GM21381 (cell line): ENCODE measurements around the gene ST6GAL1.

Experiments used
- ATAC-seq: cut with Tn5 transposase; IDR thresholded peaks from one replicate; pipeline ENCODE4 v1.9.1; 2021; ENCODE audit warnings: mild to moderate bottlenecking, moderate library complexity; ENCODE audit not compliant: unreplicated experiment

The ST6GAL1 gene

DNA sequence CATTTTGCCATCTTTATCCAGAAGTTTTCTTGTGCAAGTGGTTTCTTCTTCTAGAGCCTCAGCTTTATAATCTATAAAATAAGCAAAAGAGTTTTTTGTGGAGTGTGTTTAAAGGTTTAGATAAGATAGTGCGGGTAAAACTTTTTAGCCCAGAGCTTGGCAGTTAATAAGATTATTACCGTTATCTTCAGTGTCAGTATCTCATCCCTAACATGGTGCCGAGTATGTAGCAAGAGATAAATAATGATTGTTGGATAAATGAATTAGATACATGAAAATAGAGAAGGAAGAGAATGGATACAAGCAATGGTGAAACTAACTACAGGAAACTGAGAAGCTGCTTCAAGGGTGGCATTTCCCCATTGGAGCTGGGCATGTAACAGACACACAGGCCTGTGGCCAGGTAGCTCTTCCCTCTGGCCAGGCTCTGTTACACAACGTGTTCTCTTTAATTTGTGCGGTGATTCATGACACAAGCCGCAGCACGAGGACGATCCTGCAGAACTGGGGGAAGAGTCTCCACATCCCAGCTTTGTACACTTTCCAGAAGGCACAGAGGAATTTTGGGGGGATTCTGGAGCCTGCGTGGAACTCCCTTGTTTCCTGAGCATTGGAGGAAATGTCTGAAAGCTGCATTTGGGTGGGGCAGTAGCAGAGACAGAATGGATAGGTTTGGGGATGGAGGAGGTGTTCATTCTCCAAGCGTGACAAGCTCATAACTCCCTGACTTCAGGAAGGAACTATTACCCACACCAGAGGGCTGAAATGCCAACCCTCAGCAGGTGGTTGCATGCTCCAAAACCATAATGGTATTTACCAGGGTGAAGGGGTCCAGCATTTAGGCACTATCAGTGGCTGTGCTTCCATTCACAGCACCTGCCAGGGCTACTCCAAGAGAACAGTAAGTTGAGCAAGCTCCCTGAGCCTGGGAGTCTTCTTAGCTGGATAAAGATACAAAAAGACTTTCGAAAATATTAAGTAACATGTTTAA is 14.2 kb upstream of the ST6GAL1 start:
- no peak for ATAC-seq

DNA sequence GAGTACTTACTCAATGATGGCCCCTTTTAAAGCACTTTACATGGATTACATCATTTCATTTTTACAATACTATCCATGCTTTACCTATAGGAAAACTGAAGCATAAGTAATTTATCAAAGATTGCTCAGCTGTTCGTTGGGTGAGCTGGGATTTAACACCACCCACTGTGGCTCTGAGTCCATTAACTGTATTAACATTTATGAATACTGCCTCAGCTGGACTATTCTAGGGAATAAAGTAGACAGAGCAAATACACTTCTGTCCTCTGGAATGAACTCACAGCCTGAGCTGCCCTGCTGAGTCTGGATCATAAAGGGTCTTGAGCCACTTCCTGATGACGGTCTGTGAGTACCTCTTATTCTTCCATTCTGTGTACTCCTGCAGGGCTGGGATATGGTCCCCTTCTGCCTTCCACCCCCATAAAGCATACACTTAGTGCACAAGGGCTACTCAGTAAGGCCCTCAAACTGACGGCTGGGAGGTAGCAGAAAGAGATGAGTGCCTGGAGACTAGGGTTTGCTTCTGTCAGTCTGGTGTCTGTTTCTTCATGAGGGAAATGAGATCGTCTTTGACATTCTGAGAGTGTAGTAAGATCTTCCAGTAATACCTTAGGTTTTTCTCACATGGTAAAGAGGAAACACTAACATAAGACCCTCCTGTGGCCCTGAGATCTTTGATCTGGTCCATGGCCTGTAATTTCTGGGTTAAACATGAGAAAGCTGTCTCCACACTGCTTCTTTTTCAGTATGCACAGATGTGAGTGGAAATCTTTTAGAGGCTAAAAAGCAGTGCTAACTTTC is 12.6 kb upstream of the ST6GAL1 start:
- ATAC-seq, result no peak

DNA sequence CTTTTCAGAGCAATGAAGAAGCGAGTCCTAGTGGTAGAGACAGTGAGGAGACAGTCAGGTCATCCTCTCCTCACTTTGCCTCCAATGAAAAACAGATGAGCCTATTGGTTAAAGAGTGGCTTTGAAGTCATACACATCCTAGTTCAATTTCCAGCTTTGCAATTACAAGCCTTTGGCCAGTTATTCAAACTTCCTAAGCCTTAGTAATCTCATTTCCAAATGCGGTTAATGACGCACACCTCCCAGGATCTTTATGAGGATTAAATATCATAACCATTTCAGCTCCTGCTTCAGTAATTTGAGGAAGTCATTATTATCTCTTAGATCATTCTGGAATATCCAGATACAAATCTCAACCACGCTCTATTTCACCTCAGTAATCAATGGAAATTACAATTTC is 10.0 kb upstream of the ST6GAL1 start:
- no peak for ATAC-seq

DNA sequence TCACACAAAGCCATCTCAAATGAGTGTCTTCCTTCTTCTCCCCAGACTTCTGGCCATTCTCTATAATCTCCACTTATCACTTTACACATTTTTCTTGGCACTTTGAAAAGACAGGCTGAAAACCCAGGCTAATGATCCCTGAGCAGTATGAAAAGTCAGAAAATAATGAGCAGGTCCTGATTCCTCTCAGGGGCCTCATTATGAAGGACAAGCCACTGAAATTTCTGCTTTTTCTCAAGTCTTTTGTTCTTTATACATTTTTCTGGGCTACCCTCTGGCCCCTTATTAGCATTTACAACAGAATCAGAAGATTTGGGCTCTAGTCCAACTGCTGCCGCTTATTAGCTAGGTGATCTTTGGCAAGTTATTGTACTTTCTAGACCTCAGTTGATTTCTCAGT is 9.5 kb upstream of the ST6GAL1 start:
- ATAC-seq, result no peak

DNA sequence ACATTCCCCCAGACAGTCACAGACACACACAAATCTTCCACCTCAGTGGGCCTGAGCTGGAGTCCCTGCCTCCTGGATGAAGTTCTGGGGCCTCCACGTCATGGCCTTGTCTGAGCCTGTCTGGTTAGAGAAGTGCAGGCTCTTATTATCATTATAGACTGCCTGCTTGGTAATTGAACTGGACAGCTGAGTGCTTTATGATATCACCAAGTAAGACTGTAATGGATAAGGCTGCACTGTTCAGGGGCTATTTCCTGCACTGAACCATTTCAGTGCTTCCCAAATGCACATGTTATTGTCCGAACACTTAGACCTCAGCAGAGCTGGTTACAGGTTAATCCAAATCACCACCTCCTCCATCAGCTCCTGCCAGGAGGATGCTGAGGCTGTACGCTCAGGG is 8.7 kb upstream of the ST6GAL1 start:
- ATAC-seq, result no peak

DNA sequence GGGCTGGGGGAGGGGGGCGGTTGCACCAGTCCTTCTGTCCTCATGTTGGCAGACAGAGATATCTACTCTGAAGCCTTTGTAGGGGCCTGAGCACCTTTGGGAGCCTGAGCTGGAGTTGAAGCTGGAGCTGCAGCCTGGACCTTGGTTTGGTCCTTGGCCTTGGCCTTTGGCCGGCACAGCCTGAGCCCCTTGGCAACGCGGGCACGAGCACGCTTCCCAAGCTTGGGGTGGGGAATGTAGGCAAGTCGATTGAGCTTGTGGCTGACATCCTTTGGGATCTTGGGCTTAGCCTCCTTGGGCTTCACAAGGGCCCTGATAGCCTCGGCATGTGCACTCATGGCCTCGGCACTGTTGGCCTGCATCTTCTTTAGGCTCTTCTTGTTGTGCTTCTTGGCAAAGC is 8.1 kb upstream of the ST6GAL1 start:
- no peak for ATAC-seq

DNA sequence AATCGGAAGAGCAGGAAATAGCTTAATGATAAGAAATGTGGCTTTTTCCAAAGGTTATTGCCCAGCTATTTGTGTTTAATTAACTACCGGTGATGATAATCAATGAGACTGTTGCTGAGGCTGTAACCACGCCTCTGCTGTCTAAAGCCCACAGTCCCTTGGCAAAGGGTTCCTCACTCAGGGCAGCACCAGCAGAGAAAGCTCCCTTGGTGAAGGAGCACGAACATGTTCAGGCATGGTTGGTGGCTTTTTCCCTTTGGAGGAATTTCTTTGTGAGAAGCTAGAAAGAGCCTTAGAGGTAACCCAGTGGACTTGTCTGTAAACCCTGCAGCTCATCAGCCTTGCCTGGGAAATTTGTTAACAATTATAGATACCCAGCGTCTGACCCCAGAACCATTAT is 7.5 kb upstream of the ST6GAL1 start:
- no peak for ATAC-seq

DNA sequence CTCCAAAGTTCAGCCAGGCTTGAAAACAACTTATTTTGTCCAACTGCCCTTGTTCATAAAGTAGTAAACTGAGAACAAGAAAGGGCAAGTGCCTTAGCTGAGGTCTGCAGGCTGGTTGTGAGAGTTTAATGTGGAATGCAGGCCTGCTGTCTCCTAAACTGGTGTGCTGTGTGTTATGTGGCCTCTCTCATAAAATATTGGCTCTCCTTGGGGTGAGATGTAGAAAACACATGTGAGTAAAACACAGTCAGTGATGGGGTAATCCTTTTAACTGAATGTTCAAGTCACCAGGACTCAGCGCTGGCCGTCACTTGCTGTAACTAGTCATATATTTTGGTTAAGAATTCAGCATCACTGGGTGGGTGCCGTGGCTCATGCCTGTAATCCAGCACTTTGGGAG is 7.1 kb upstream of the ST6GAL1 start:
- no peak for ATAC-seq

DNA sequence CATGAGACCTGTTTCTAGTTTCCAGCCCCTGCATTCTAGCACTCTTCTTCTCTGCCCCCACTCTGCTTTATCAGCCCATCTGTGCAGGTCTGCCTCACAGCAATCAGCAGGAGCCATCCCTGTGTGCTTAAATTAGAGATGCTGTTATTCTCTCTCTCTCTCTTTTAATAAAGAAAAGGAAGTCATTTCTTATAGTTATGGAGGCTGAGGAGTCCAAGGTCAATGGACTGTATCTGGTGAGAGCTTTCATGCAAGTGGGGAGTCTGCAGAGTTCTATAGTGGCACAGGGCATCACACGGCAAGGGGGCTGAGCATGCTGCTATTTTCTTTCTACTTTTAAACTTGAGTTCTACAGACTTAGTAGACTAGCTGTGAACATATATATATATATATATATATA is 4.5 kb upstream of the ST6GAL1 start:
- ATAC-seq, result no peak

DNA sequence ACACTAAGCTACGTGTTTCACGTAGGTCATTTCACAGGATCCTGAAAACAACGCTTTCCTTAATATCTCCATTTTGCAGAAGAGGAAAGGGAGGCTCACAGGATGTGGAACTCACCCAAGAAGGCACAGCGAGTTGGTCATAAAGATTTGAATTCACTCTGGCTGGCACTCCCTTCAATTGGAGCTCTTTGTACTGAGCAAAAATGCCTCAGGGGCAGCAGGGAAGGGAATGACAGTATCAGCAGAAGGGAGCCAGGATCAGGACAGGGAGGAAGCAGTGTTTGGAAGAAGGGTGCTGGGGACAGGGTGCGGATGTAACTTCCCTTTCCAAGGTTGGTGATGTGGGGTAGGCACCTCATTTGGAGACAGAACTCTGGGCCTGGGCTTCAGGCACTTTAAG is 1.1 kb upstream of the ST6GAL1 start:
- no peak for ATAC-seq

DNA sequence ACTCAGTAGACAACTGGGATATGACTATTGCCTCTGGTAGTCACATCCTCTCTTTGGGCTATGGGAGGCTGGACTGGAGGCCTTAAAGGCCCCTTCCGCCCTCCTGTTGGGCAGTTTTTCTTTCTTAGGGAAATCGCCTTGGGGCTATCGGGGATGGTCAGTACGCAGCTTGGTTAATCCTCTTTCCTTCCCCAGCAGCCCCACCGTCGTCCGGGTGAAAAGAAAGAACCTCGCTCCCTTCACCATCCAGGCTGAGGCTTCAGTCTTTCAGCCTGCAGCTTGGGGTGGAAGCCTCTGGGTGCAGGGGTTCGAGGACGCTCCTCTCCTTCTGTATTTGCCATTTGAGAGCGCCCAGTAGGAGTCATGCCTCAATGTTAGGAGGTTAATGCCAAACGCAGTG is 641 bp upstream of the ST6GAL1 start:
- no peak for ATAC-seq

DNA sequence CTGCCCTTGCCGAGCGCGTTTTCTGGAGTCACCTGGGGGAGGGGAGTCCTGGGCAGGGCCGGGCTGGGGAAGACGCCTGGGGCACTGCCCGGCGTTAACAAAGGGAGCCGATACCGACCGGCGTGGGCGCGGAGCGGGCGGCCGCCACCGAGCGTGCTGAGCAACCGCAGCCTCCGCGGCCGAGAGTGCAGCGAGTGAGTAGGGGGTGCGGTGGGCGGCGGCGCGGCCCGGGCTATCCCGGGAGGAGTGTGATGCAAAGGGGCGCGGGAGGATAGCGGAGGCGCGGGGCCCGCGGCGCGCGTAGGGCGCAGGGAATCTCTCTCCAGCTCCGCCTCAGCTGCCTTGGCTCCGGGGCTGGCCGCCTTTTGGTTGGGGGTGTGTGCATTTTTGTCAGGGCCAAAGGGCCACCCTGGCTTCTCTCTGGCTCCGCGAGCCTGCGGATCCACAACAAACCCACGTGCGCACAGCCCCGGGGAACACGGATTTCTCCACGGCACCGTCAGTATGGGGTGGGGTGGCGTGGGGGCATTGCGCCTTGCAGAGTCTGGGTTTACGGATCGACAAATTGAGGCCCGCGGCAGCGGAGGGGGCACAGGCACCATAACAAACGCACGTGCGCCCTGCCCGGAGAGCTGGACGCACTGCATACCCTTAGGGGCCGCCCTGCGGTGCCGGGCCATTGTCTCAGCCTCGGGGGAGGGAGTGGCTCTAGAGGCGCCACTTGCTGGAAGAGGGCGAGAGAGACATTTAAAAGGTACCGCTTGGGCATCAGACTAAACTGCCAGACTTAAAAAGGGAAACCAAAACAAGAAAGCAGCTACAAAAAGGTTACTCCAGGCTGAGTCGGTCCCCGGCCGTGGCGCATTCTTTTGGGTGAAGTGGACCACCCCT is 560 bp downstream of the ST6GAL1 start:
- peak; percentile 43 for ATAC-seq

DNA sequence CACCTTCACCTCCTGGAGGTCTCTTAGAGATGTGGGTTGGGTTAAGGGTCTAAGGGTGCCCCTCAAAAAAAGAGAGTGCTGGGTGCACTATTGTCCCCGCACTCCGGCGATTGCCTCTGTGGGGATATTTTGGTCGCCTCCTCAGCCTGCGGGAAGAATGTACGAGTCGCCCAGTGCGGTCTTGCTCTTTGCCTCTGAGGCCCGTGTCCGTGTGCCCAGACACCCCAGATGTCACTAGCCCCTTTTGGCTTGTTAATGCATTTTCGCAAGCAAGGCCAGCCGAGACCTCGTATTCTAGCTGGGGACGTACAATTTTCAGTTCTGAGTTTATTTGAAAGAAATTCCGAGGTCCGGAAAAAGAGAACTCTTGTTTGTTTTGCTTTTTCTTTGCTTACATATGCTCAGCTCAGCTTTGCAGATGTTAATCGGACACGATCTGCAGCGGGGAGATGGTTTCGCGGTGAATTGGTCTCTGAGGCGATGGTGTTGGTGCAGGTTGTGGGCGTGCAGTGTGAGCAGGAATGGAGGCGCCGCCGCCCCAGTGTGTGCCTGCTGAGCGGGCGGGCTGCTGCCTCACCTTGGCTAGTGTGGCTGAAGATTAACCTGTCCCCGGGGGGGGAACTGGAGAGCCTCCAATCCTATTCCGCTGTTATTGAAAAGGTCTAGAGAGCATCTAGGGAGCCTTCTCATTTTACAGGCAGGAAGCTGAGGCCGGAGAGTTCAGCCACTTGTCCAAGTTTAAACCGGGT is 1.4 kb downstream of the ST6GAL1 start:
- ATAC-seq, result peak; percentile 48

DNA sequence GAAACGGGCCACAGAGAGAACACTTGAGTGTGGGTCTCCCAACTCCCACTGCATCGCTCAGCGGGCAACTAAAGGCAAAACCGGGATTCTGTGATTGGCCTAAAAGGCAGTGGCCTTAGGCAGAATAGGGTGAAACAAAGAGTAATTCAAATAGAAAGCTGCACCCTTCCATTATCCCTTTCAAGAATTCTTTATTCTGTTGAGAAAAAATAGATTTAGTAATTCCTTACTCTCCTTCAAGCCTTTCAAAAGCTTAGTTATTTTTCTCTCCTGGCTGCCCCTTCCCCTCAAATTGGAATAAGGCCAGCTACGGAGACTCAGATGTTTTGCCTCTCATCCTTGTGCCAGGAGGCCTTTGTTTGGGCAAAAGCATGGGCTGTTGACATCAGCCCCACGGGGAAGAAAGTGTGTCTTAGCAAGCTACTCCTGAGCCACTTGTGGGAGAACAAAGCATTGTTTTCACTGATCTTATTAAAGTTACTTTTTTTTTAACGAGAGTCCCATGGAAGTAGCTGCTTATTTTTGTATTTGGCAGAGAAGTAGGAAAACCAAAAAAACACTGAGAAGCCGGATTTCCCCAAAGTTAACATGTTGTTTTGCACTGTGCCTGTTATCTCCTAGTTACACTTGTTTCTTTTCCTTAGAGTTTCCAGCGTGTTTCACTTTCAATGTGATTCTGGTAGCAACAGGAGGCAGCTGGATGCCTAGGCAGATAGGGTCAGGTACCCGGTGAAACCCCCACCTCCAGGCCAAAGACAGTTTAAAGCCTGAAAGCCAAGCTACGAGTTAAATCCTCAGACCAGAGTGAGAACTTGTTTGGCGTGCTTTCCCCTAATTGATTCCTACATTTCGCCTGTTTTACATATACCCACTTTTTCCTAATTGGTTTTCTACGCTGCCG is 2.2 kb downstream of the ST6GAL1 start:
- ATAC-seq, result no peak

DNA sequence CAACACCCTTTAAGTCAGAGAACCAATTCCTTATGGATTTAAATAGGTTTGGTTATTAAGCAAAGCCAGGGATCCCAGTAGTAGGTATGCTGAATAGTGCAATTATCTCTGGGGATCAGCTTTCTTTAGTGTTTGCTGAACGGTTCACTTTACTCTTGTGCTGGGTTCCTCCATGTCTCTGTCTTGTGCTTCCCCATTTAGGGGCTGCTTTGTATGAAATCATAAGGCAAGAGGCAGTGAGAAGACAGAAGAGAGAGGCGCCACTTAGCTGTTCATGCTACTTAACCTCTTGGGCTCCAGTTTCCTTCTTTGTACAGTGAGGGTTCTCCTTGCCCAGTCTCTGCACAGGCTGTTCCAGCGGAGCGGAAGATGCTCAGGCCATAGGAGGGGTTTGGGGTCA is 3.5 kb downstream of the ST6GAL1 start:
- no peak for ATAC-seq

DNA sequence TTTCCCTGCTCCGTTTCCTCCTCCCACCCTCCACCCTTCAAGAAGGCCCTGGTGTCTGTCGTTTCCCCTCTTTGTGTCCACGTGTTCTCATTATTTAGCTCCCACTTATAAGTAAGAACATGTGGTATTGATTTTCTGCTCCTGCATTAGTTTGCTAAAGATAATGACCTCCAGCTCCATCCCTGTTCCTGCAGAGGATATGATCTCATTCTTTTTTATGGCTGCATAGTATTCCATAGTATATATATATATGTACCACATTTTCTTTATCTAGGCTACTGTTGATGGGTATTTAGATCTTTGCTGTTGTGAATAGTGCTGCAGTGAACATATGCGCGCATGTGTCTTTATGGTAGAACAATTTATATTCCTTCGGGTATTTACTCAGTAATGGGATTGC is 4.8 kb downstream of the ST6GAL1 start:
- ATAC-seq, result no peak

DNA sequence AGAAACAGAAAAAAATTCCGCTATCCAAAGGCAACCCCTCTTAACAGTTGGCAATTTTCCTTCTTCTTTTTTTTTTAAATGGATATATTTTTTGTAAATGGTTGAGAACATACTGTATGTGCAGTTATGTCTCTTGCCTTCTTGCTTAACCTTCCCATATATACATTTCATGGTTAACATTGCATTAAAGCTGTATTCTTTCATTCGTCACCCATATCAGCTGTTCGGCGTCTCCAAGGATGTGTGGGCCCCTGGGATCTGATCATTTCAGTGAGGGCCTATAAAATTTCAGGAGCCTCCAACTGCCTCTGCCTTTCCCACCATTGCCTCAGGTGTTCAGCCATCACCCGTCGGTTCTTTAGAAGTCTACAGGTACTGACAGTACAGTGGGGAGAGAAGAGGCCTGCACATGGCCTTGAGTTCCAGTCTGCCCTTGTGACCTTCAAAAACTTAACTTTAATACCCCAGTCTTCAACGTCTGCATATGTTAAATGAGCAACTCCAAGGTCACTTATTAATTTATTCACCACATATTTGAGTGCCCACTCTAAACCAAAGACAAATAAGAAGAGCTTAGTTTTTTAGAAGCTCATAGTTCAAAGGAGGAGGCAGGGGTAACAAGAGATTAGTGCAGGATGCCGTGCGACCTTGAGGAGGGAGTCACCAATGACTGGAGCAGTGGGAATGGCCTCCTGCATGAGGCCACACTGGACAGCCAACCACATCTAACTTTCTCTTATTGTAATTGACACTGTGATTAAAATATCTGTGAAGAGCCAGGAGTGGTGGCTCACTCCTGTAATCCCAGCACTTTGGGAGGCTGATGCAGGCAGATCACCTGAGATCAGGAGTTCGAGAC is 6.9 kb downstream of the ST6GAL1 start:
- no peak for ATAC-seq

DNA sequence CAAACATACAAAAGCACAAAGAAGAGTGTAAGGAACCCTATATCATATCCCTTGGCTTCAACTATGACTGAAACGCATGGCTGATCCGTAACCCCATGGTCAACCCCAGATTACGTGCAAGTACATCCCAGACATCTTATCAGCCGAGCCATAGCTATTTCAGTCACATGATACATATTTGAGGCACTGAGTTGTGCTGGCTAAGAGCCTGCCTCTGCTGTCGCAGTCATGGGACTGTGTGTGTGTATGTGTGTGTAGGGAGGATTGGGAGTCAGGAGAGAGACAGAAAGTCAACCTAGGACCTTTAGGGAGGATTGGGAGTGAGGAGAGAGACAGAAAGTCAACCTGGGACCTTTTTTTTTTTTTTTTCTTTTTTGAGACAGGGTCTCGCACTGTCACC is 8.4 kb downstream of the ST6GAL1 start:
- no peak for ATAC-seq
